IPS-11a (cell line): ENCODE data around the gene EMCN.

ENCODE experiments used
- H3K4me3 ChIP-seq: one replicate; pipeline ENCODE4 v1.5.1; 2013; ENCODE audit warnings: low read depth, low read length, control low read depth

The EMCN gene

DNA sequence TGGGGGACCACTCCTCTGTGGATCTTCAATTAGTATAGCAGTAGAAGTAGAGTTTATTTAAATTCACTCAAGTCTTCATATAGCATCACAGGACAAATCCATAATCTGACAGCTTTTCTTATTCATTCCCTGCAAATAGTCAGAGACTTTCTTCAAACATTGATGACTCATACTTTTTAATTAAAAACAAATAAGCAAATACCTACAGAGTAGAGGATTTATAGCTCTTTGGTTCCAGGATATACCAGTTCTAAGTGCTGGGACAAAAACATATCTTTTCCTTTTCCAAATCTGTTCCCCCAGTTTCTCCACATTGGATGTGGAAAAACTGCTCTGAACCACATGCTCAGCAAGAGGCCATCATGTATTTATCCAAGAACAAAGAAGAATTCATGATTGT is 24.1 kb downstream of the EMCN start:
- no peak overlapping the region for H3K4me3 ChIP-seq

DNA sequence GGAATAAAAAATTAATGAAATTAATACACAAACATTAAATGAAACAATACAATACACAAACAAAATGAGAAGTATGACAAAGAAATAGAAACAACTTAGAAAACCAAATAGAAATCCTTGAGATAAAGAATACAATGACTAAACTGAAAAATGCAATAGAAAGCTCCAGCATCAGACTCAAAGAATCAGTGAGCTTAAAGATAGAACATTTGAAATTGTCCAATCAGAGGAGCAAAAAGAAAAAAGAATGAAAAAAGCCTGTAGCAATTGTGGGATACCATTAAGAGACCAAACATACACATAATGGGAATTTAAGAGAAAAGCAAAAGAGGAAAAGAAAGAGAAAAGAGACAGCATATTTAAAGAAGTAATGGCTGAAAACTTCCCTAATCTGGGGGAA is 25.7 kb downstream of the EMCN start:
- H3K4me3 ChIP-seq = no peak overlapping the region

DNA sequence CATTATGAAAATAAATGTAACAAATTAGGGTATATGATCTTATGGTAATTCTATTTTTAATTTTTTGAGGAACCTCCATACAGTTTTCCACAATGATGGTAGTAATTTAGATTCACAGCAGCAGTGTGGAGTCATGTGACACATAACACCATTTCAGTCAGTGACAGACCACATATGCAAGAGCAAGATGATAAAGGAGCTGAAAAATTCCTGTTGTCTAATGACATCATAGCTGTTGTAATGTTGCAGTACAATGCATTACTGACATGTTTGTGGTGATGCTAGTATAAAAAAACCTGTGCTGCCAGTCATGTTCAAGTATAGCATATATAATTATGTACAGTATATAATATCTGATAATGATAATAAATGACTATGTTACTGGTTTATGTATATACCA is 28.5 kb downstream of the EMCN start:
- no peak overlapping the region for H3K4me3 ChIP-seq

DNA sequence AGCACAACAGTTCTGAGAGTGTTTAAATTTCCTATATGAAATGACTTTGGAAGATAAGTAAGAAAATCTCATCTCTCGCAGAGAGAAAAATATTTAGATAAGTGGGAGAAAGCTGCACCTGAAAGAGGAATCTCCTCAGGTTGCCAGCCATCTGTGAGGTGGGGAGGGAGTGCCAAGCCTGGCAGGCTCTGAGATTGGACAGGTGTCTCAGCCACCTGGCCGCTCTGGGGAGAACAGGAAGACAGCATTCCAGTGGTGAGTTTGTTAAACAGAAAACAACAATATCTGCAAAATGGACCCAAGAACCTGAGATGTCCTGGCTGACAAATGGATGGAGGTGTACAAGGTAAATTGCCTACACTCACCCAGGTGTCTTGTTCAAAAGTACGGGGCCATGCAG is 31.3 kb downstream of the EMCN start:
- H3K4me3 ChIP-seq = no peak overlapping the region

DNA sequence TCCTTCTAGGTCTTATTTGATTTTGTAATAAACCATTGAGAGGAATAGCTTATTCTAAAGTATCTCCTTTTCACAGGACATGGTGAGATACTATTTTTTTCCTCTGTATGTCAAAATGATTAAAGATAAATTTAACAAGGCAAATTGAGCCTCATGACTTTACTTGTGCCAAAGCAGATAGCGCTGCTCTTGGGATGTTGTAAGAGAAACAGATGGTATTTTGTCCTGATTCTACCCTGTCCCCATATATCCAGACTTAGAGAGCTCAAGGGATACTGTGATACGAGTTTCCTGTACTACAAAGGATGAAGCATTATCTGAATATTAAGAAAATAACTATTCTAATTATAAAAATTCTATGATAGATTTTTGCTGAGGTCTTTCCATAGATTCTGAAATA is 34.0 kb downstream of the EMCN start:
- no peak overlapping the region for H3K4me3 ChIP-seq

DNA sequence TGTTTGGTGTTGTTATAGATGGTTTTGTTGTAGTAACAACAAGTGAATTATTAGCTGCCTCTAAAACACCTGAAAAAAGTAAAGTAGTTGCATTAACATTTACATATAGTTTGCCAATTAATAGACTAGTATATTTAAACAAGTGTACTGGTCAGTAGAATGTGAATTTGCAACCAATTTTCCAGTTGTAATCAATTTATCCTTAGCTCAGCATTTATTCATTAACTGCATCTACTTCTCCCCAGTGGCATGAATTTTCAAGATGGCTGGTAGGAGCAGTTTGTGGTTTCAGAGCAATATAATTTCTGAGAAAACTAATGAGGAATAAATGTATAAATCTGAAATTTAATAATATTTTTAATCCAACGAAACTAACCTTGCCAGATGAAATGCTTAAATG is 37.9 kb downstream of the EMCN start:
- H3K4me3 ChIP-seq = no peak overlapping the region

DNA sequence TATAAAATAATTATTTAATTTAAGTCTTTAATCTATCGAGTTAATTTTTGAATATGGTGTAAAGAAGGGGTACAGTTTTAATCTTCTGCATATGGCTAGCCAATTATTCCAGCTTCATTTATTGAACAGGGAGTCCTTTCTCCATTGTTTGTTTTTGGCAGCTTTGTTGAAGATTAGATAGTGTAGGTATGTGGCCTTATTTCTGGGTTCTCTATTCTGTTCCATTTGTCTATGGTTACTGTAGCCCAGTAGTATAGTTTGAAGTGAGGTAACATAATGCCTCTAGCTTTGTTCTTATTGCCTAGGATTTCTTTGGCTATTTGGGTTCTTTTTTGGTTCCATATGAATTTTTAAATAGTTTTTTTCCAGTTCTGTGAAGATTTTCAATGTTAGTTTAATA is 48.3 kb downstream of the EMCN start:
- H3K4me3 ChIP-seq = no peak overlapping the region

DNA sequence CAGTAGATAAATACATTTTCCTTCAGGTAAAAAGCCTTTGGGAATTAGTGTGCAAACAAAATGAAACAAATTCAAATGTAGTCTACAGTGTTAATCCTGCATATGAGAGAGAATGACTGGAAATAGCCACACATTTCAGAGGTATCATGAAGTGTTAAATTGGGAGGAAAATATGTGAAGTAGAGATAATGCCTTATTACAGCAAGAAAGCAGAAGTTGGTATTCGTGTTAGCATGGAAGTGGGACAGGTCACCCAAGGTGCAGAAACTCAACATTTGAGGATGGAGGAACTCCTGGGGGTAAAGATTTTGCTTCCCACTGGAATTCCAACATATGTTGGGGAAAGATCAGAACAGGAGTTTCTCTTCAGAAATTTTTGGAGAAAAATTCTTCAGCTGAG is 51.3 kb downstream of the EMCN start:
- H3K4me3 ChIP-seq = no peak overlapping the region

DNA sequence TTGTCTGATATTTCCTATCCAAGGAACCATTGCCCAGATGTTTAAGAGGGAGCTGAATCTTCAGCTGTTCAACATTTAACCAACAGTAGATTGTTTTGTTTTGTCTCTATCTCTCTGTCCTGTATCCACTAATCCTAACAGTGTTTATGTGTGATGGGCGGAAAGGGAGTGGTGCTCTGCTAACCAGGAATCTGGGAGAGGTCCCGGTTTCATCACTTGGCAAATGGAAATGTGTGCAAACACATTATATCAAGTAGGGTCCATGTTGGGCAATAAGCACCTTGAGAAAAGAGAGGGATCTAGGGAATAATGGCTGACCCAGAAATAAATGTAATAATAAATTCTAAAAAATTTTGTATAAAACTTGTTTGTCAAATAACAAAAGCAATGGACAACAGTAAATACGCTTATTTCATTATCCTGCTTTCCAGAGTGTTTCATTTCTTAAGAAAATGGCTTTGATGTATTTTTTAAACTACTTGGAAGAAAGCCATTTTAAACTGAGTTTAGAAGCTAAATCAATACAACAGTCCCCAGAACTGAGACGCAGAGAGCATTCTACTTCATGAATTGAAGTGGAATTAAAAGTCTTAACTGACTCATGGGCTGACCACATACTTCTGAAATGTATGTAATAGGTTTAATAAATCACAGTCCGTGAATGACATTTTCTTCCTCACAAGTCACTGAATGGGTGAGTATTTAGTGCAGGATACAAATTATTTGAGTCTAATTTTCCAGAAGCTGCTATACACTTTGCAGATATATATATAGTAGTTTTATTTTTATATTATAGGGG is 55.8 kb downstream of the EMCN start:
- H3K4me3 ChIP-seq = no peak overlapping the region

DNA sequence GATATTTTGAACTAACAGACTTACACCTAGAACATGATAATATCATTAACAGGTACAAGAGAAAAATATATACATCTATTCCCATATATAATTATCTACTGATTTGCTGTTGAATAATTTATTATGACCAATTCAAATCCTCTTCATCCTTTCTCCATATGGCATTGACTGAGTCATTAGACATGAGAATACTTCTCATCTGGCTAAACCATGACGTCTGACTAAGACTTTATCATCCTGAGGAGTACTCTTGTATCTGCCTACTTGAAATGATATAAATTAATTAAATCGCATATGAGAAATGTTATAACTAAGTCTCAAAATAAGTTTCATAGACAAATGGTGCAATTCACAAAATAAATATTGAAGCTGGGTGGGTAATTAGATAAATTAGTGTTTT is 67.4 kb downstream of the EMCN start:
- H3K4me3 ChIP-seq = no peak overlapping the region

DNA sequence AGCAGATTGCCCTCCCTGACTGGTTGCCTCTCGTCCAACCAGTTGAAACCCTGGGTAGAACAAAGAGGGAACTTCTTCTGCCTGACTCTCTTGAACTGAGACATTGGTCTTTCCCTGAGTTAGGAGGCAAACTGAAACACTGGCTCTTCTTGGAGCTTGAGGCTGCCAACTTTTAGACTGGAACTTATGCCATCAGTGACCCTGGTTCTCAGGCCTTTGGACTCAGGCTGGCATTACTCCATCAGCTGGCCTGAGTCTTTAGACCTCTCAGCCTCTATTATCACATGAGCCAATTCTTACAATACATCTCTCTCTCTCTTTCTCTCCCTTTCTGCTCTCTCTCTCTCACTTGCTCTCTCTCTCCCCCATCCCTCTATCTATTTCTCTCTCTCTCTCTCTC is 86.4 kb downstream of the EMCN start:
- no peak overlapping the region for H3K4me3 ChIP-seq

DNA sequence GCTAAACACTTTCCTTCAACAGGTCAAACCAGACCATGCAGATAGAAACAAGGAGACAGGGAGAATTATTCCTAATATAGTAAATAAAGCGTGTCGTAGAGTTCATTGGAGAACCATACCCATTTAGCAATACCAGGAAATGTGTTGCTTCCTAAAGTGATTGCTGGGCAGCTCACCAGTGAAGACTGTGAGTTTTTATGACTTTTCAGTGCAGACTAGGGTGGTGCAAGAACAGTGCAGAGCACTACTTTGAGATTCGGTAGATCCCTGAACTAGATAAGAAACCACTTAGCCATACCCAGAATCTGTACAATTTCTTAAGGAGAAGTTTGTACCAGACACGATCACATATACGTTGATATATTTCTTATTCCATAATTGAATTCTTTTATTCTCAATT is 87.4 kb downstream of the EMCN start:
- no peak overlapping the region for H3K4me3 ChIP-seq

DNA sequence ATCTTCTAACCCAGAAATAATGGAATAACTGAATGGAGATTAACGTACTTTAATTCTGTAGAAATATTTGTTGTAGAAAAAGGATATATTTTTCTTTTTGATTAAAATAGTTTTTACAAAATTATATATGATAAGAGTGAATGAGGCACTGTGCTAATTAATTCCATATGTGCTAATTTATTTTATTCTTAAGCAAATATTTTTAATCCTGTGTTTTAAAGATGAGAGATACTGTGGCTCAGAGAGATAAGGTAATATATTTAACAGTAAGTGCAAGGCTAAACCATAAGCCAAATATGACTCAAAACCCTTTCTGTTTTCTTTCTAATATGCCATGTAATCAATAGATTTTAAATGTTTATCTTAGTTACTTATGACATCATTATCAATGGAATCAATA is 88.2 kb downstream of the EMCN start:
- H3K4me3 ChIP-seq = no peak overlapping the region

DNA sequence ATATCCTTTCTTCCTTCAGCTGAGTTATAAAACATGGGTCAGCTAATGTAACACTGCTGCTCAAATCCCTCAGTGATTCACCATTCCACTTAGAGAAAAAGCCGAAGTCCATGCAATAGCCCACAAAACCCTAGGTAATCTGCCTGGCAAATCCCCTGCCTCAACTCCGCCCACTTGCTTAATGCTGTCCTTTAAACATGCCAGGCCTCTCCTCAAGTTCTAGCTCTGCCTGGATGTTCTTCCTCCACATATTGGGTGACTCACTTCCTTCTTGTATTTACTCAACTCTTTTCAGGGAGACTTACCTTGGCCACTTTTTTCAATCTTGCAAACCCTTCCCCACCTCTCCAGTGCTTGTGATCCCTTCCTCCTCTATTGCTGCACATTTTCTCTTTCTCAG is 89.8 kb downstream of the EMCN start:
- H3K4me3 ChIP-seq = no peak overlapping the region

DNA sequence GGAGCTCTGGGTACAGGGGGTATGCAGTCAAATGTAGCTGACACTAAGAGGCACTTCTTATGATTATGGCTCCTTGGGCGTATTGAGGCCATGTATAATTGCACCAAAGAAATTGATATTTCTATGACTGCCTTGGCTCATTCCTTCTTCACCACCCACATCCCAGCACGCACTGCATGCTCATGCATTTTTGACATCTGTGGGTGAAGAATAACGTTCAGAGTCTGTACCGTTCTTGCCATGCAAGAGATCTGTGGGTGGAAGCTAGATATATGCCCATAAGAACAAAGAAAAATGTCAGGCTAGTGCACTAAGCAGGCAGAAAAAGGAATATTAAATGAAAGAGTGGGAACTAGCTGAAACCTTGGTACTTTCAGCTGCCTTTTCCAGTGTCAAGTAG is 93.4 kb downstream of the EMCN start:
- H3K4me3 ChIP-seq = no peak overlapping the region

DNA sequence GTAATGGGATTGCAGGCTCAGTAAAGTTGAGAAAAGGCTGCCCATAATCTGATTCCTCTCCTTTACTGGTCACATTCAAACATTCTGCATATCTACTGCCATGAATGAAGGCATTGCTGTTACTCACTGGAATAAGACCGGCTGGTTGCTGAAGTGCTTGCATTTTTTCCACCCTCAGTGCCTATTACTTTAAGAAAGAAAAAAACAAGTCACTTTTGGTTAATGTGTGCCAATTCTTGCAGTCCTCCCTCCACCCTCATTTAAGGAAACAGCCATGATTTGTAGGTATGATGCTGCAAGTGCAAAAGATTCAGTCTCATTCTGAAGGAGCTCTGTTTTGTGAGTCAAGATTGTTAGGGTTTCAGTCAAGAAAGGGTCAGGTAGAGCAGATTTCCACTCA is 94.9 kb downstream of the EMCN start:
- no peak overlapping the region for H3K4me3 ChIP-seq

DNA sequence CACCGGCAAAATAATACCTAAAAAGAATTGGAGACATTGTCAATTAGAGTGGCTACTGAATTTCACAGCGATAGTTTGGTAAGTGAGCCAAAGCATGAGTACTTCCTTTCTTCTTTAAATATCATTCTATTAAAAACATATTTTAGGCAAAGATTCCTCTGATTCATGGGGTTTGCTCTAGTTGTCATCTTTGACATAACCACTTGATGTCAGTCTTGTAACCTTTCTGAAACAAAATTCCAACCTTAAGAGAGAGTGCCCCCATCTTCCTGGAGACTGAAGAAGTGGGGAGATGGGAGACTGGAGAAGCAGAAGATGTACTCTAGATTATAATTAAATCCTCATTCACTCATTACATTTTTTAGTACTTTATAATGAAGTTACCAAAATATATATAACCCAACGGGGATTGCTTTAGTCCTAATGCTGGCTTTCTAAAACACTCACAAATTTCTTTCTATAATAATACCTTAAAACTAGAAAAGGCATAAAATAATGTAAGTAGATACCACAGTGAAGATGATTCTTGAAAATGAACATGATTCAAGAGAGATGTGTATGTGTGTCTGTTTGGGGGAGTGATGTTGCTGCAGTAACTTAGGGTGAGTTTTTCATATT is 96.4 kb downstream of the EMCN start:
- H3K4me3 ChIP-seq = no peak overlapping the region

DNA sequence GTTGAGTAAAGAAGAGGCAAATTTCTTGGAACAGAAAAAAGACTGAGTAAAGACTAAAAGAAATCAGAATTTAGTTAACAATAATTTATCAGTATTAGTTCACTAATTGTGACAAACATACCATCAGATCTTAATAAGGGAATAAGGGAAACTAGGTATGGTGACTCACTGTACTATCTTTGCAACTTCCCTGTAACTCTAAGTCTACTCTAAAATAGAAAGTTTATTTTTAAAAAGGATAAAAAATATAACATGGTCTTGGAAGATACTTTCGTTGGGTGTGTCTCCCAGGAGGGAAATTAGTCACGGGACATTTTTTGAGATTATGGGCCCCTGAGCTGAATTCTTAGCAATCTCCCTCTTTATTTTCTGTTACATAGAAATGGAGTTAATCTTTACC is 97.3 kb downstream of the EMCN start:
- no peak overlapping the region for H3K4me3 ChIP-seq

DNA sequence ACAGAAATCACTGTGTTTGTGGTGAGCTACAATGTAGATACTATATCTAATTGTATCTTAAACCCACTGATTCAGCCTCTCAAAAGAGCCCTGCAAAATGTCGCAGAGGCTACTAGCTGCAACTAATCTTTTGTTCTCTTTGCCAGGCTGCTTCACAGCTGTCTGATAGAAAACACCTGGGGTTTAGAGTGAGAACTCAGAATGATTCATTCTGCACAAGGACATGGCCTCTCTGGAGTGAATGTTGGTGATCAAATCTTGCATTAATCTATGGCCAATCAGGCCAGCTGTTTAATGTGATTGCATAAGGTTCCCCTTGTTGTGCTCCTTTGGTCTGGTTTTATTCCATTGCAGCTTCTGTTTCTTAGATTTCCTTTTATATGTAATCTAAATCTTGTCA is 100.3 kb downstream of the EMCN start:
- H3K4me3 ChIP-seq = no peak overlapping the region

DNA sequence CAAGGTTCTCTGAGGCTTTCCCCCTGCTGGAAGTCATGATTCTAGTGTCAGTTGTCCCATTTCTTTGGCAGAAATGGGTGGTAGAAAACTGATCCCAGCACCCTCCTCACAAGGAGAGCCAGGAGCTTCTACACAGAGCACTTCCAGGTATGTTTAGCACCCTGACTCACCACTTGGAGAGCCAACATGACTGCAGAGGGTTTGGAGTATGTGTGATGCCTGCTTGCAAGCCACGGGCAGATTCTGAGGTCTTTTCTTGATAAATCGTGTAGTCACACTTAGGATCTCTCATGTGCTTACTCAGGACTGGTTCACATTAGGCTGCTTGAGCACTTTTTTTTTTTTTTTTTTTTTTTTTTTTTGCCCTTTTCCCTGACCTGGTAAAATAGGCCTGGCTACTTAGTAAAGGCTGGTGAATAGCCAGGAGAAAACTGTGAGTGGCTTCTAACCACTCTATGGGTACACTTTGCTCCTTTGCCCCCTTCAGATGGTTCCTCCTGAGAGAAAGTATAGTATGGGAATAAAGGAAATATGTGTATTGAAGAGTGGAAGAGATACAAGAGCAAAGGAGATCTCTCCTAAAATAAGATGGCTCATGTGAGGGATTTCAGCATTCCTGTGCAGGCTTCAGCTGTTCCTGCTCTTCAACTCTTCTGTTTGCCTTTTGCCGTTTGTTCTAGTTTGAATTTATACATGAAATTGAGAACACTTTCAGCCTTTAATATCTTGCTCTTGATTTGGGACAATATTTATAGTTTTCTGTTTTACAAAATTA is 103.6 kb downstream of the EMCN start:
- no peak overlapping the region for H3K4me3 ChIP-seq

DNA sequence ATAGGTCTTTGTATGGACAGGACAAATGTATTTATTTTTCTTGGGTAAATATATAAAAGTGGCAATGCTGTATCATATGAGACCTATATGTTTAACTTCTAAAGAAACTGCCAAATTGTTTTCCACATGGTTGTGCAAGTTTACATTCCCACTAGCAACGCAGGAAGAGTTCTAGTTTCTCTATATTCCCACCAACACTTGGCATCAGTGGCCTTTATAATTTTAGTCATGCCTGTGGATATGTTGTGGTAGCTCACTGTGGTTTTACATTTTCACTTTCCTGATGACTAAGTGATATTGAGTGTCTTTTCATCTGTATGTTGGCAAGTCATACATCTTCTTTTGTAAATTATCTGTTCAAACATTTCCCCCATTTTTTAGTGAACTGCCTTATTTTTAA is 126.0 kb downstream of the EMCN start:
- H3K4me3 ChIP-seq = no peak overlapping the region

DNA sequence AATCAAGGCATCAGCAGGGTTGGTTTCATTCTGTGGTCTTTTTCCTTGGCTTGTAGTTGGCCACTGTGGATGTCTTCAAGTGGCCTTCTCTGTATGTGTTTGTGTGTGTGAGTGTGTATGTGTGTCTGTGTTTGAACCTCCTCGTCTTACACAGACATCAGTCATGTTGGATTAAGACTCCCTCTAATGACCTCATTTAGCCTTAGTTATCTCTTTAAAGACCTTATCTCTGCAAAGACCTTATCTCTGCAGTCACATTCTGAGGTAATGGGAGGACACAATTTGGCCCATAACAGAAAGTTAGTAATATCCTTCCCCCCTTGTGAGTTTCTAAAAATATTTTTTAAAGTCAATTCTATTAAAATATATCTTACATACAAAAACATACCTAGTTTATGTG is 126.7 kb downstream of the EMCN start:
- no peak overlapping the region for H3K4me3 ChIP-seq
